Skeletal muscle tissue (tissue), 5 donors: ENCODE measurements around the gene FAM53B. TPM values are rescaled to one million over a fixed set of nuclear protein-coding genes. Genes with fewer than 3 reads are reported as not detected.

Experiments used
- H3K27ac ChIP-seq: one replicate; pipeline ENCODE4 v1.7.0; 2013; ENCODE audit warnings: mild to moderate bottlenecking, low read depth, low read length, inconsistent platforms
- H3K27me3 ChIP-seq, 3 donors: one replicate each; pipeline ENCODE4 v1.7.0; 2013; ENCODE audit warnings: low read length in 3 of 3; ENCODE audit not compliant: control insufficient read depth in 3 of 3, insufficient read depth in 3 of 3
- H3K36me3 ChIP-seq, 3 donors: one replicate each; pipeline ENCODE4 v1.7.0; 2013; ENCODE audit warnings: low read length in 3 of 3; ENCODE audit not compliant: control insufficient read depth in 3 of 3, insufficient read depth in 3 of 3
- H3K4me1 ChIP-seq, 3 donors: one replicate each; pipeline ENCODE4 v1.7.0; 2013; ENCODE audit warnings: low read length in 3 of 3, mild to moderate bottlenecking in 3 of 3; ENCODE audit not compliant: control insufficient read depth in 3 of 3, insufficient read depth in 3 of 3
- H3K4me3 ChIP-seq, 3 donors: one replicate each; pipeline ENCODE4 v1.7.0; 2013; ENCODE audit warnings: low read length in 3 of 3
- H3K9ac ChIP-seq, 3 donors: one replicate each; pipeline ENCODE4 v1.7.0; 2013; ENCODE audit warnings: low read length in 3 of 3, mild to moderate bottlenecking in 3 of 3, moderate library complexity in 2 of 3, low read depth in 1 of 3
- H3K9me3 ChIP-seq, 3 donors: one replicate each; pipeline ENCODE4 v1.7.0; 2013; ENCODE audit warnings: low read length in 3 of 3; ENCODE audit not compliant: control insufficient read depth in 3 of 3
- small RNA-seq: library from RNA; depleted of rRNA; stranded (forward); fragments of <200 nt; gene quantifications from one replicate; pipeline ENCODE3, GENCODE V24; 2014
- total RNA-seq: library from RNA; depleted of rRNA; stranded (reverse); fragments of >200 nt; gene quantifications from one replicate; pipeline ENCODE4 v1.2.3, GENCODE V29; 2014
- donor health status: Osteomylitis.

Gene FAM53B
- total RNA-seq, 1 donor from 2014 or later: 32.4 TPM

DNA sequence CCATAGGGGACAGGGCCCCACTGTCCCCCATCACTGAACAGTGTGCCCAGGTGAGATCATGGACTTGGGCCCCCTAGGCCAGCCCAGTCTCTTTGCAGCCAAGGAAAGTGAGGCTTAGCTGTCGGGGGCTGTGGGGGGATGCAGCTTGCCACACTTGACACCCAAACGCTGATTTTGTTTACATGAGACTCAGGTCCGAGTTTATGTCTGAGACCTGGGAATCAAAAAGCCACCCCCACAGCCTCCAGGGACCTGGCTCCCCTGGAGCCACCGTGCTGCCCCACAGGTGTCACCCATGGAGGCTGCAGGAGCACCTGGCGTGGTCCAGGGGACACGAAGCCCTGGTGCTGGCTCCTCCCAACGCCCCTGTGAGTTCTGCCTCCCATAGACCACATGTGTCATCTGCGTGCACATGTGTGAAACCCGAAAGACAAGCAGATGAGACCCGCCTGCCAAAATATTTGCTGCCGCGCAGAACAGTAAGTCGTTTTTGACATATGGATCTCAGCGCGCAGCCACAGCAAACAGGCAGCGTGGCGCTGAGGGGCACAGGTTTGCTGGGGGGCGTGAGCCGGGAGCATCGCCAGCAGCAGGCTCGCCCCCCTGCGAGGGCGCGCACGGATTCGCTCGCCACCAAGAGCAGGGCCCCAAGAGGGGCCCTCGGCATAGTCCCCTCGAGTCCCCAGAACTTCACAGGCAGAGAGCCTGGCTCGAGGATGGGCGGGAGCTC is 170.3 kb downstream of the FAM53B start:
- H3K36me3 ChIP-seq: no peaks in the 10 kb centered on the region
- H3K4me1 ChIP-seq: no peaks in the 10 kb centered on the region
- no peaks in the 10 kb centered on the region for H3K9me3 ChIP-seq
- H3K27ac ChIP-seq: no peak overlapping the region
- no peak overlapping the region for H3K4me3 ChIP-seq
- no peak overlapping the region for H3K9ac ChIP-seq
- no peaks in the 10 kb centered on the region for H3K27me3 ChIP-seq

DNA sequence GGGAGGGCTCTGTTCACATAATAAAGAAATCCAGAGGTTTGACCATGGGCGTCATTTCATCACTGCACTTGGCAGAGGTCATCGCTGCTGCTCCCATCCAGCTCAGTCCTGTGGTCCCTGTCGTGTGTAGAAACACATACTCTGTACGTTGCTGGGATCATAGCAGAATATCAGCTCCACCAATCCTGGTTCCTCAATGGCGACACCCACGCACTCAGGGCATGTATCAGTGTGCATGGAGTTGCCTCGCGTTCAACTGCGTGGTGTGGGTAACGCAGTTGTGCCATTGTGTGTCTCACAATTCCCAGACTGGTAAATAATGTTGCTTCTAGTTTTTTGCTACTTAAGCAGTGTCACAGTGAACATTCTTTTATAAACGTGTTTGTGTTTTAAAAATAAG is 171.4 kb downstream of the FAM53B start:
- Histone ChIP-seq H3K27ac (no peak overlapping the region), H3K9ac (no peak overlapping the region), H3K9me3 (no peaks in the 10 kb centered on the region), H3K36me3 (no peaks in the 10 kb centered on the region), H3K4me1 (no peaks in the 10 kb centered on the region), H3K4me3 (no peak overlapping the region), H3K27me3 (no peaks in the 10 kb centered on the region)

DNA sequence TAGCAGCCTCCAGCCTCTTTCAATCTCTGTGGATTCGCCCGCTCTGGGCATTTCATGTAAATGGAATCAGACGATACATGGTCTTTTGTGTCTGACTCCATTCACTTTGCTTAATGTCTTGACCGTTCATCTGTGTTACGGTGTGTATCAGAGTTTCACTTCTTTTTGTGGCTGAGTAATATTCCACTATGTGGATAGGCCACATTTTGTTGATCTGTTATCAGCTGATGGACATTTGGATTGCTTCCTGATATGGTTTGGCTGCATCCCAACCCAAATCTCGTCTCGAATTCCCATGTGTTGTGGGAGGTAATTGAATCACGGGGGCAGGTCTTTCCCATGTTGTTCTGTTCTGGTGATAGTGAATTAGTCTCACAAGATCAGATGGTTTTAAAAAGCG is 173.5 kb downstream of the FAM53B start:
- peaks cover 8 to 15% (median 11%) of the 10 kb centered on the region in 3 donors for H3K4me1 ChIP-seq
- no peaks in the 10 kb centered on the region for H3K27me3 ChIP-seq
- H3K27ac ChIP-seq: no peak overlapping the region
- H3K9ac ChIP-seq: no peak overlapping the region
- no peaks in the 10 kb centered on the region for H3K36me3 ChIP-seq
- H3K9me3 ChIP-seq: no peaks in the 10 kb centered on the region
- no peak overlapping the region for H3K4me3 ChIP-seq

DNA sequence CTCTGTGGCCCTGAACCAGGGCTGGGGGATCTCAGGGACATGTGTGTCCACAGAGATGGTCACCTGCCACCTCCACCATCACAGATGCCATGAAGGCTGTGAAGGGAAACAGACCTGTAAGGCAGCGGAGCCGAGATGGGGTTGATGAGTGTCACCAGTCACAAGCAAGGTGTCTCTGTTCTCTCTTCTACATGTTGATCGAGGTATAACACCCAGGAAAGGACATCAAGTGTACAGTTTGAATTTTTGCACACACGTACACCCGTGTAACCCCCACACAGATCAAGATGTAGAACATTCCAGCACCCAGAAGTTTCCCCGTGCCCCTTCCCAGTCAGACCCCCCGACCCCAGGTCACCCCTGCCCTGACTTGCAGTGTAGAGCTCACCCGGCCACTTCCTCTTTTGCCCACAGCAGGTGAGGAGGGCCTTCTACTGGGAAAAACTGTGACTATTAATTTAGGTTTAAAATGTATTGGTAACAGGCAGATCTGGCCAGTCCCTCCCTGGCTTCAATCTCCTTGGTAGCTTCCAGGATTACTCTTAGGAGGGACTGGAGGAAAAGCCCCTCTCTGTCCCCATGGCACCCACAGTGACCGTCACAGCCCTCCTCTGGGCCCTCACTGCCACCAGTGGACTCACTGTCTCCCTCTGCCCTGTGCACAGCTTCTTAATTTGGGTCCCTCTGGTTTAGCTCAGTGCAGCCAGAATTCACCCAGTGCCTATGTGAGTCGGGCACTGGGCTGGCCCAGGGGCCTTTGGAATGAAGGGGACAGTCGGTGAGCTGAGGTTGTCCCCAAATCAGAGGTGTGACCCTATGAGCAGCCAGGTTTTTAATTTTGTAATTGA is 174.3 kb downstream of the FAM53B start:
- Histone ChIP-seq H3K9ac (no peak overlapping the region), H3K4me3 (no peak overlapping the region), H3K27ac (no peak overlapping the region), H3K9me3 (no peaks in the 10 kb centered on the region), H3K27me3 (no peaks in the 10 kb centered on the region), H3K4me1 (peaks cover 15 to 23% (median 19%) of the 10 kb centered on the region in 3 donors), H3K36me3 (no peaks in the 10 kb centered on the region)

Small RNA genes lying within 50 kb of the gene (small RNA-seq; reads per million reads assigned to genes)
- gene RF00019: not detected

Other genes with a start within 250 kb of the FAM53B start
- gene EEF1AKMT2, start 47.5 kb upstream of the FAM53B start, total RNA-seq: 14.1 TPM
- gene ABRAXAS2, start 57.4 kb upstream of the FAM53B start, total RNA-seq: 11.0 TPM
- 36.5 TPM for gene ZRANB1, start 197.7 kb upstream of the FAM53B start, total RNA-seq